ENCODE results near the gene TAF1A. TPM values are rescaled to one million over a fixed set of nuclear protein-coding genes. Genes with fewer than 3 reads are reported as not detected.

Gene TAF1A
- total RNA-seq, 1 donor = 2.4 TPM

- DNase-seq (ENCODE audit: low read depth in 2 of 3, low spot score in 2 of 3) = no peak
Observed at GRCh38 chr1:222600281-222600680, 10.5 kb upstream of the TAF1A start.

- DNase-seq (ENCODE audit: low read depth in 2 of 3, low spot score in 2 of 3) = no peak
Observed at GRCh38 chr1:222596696-222597095, 7.0 kb upstream of the TAF1A start.

GRCh38 chr1:222594789-222595188 is 5.1 kb upstream of the TAF1A start:
- no peak for DNase-seq (ENCODE audit: low read depth in 2 of 3, low spot score in 2 of 3)

- DNase-seq (ENCODE audit: low read depth in 2 of 3, low spot score in 2 of 3) = no peak
Observed at GRCh38 chr1:222592171-222592570, 2.4 kb upstream of the TAF1A start.

- no peak for DNase-seq (ENCODE audit: low read depth in 2 of 3, low spot score in 2 of 3)
Observed at GRCh38 chr1:222588135-222588534, 1.6 kb downstream of the TAF1A start.

- no peak for DNase-seq (ENCODE audit: low read depth in 2 of 3, low spot score in 2 of 3)
Observed at GRCh38 chr1:222586842-222587241, 2.9 kb downstream of the TAF1A start.

- DNase-seq (ENCODE audit: low read depth in 2 of 3, low spot score in 2 of 3) = no peak
Observed at GRCh38 chr1:222583079-222583478, 6.7 kb downstream of the TAF1A start.

GRCh38 chr1:222582099-222582774 is 7.5 kb downstream of the TAF1A start:
- no peak for DNase-seq (ENCODE audit: low read depth in 2 of 3, low spot score in 2 of 3)

GRCh38 chr1:222579316-222579715 is 10.4 kb downstream of the TAF1A start:
- no peak for DNase-seq (ENCODE audit: low read depth in 2 of 3, low spot score in 2 of 3)

GRCh38 chr1:222570837-222571236 is 18.9 kb downstream of the TAF1A start:
- DNase-seq (ENCODE audit: low read depth in 2 of 3, low spot score in 2 of 3) = no peak

GRCh38 chr1:222561656-222562055 is 28.1 kb downstream of the TAF1A start:
- no peak for DNase-seq (ENCODE audit: low read depth in 2 of 3, low spot score in 2 of 3)

- DNase-seq (ENCODE audit: low read depth in 2 of 3, low spot score in 2 of 3) = no peak
Observed at GRCh38 chr1:222557574-222557973, 32.2 kb downstream of the TAF1A start.

GRCh38 chr1:222557148-222557547 is 32.6 kb downstream of the TAF1A start:
- DNase-seq (ENCODE audit: low read depth in 2 of 3, low spot score in 2 of 3) = no peak

GRCh38 chr1:222555992-222556615 is 33.6 kb downstream of the TAF1A start:
- DNase-seq (ENCODE audit: low read depth in 2 of 3, low spot score in 2 of 3) = no peak

GRCh38 chr1:222554177-222554576 is 35.6 kb downstream of the TAF1A start:
- no peak for DNase-seq (ENCODE audit: low read depth in 2 of 3, low spot score in 2 of 3)

GRCh38 chr1:222552882-222553281 is 36.9 kb downstream of the TAF1A start:
- DNase-seq (ENCODE audit: low read depth in 2 of 3, low spot score in 2 of 3) = no peak

GRCh38 chr1:222547944-222548671 is 41.6 kb downstream of the TAF1A start, which contains the start of gene HHIPL2:
Gene HHIPL2, minus strand, starts transcription at chr1:222548104. Its CDS starts 60 bp downstream, at chr1:222548044.
- no peak for DNase-seq (ENCODE audit: low read depth in 2 of 3, low spot score in 2 of 3)

GRCh38 chr1:222547260-222547614 is 42.5 kb downstream of the TAF1A start:
- no peak for DNase-seq (ENCODE audit: low read depth in 2 of 3, low spot score in 2 of 3)

GRCh38 chr1:222546548-222547259 is 43.0 kb downstream of the TAF1A start:
- DNase-seq (ENCODE audit: low read depth in 2 of 3, low spot score in 2 of 3) = no peak

- DNase-seq (ENCODE audit: low read depth in 2 of 3, low spot score in 2 of 3) = no peak
Observed at GRCh38 chr1:222546091-222546490, 43.6 kb downstream of the TAF1A start.

- DNase-seq (ENCODE audit: low read depth in 2 of 3, low spot score in 2 of 3) = no peak
Observed at GRCh38 chr1:222543817-222544216, 45.9 kb downstream of the TAF1A start.

All from hematopoietic multipotent progenitor cell (in vitro differentiated cells).